ENCODE data around the gene GPC4. TPM values are rescaled to one million over a fixed set of nuclear protein-coding genes. Genes with fewer than 3 reads are reported as not detected.

Gene GPC4
- total and polyA plus RNA-seq, 2 experiments from 2014 or later = 124 to 183 TPM

- H3K27me3 ChIP-seq (ENCODE audit: insufficient read depth) = no peaks in the 10 kb centered on the region
- H4K20me1 ChIP-seq (replicated peaks; ENCODE audit: insufficient read depth) = no peaks in the 10 kb centered on the region; the same call in 1 of the 2 replicates
- no peaks in the 10 kb centered on the region for H3F3A ChIP-seq (replicated peaks; ENCODE audit: low read depth)
- H3K36me3 ChIP-seq (ENCODE audit: insufficient read depth) = peaks cover 25% of the 10 kb centered on the region
- peaks cover 30% of the 10 kb centered on the region for H3K4me1 ChIP-seq (ENCODE audit: insufficient read depth)
- H3K27ac Mint-ChIP-seq = no peak overlapping the region
- H3K9me3 Mint-ChIP-seq = no peaks in the 10 kb centered on the region
- peaks cover 63% of the 10 kb centered on the region for H3K36me3 Mint-ChIP-seq (ENCODE audit: low read depth)
- no peaks in the 10 kb centered on the region for H3K9me2 ChIP-seq (ENCODE audit: insufficient read depth)
- peaks cover 30% of the 10 kb centered on the region for H3K4me1 Mint-ChIP-seq
- no peak overlapping the region; the same call in 1 of the 2 replicates for H3K27ac ChIP-seq (ENCODE audit: low read depth)
- H3K27me3 Mint-ChIP-seq (ENCODE audit: insufficient read depth, low read depth, poor library complexity) = no peaks in the 10 kb centered on the region
- no peak overlapping the region for H3K4me3 Mint-ChIP-seq
- TF ChIP-seq ETS1 (IDR thresholded peaks at IDR 0.05) (no peak), EZH2 (IDR thresholded peaks at IDR 0.05; ENCODE audit: low read depth, unreplicated experiment) (no peak), JUNB (IDR thresholded peaks at IDR 0.05; ENCODE audit: unreplicated experiment) (no peak), STAT1 (IDR thresholded peaks at IDR 0.05; ENCODE audit: unreplicated experiment) (no peak), NANOG (IDR thresholded peaks at IDR 0.05; ENCODE audit: borderline replicate concordance) (no peak), CTCF (conservative IDR thresholded peaks at IDR 0.05; ENCODE audit: low read depth in 2 of 2) (no peak), ZNF462 (CRISPR knock-in tag; IDR thresholded peaks at IDR 0.05) (no peak), POLR2AphosphoS5 (IDR thresholded peaks at IDR 0.05; ENCODE audit: low read depth) (no peak), CREB1 (CRISPR knock-in tag; IDR thresholded peaks at IDR 0.05; ENCODE audit: low read depth) (no peak), REST (IDR thresholded peaks at IDR 0.05; ENCODE audit: unreplicated experiment) (no peak), EZH2phosphoT487 (IDR thresholded peaks at IDR 0.05; ENCODE audit: unreplicated experiment) (no peak), ZNF114 (CRISPR knock-in tag; IDR thresholded peaks at IDR 0.05) (no peak), ZNF331 (CRISPR knock-in tag; IDR thresholded peaks at IDR 0.05; ENCODE audit: low read depth) (no peak)
- ATAC-seq (no peak), DNase-seq (ENCODE audit: low spot score) (no peak)
- H3K4me3 ChIP-seq = no peak overlapping the region
- H3K79me2 ChIP-seq (replicated peaks; ENCODE audit: insufficient read depth) = peaks cover 31% of the 10 kb centered on the region
- no peak overlapping the region for H3K4me2 ChIP-seq
- H2AFZ ChIP-seq = no peak overlapping the region
Measured at GRCh38 chrX:133305348-133305747, 109.9 kb downstream of the GPC4 start.

Data from GM23338 (cell line).